ENCODE measurements around the gene GFPT1.
"Not testable (repeated sequence)": the region's sequence is repeated elsewhere in the genome, so short reads cannot be mapped to it uniquely, and the experiment has no call there.

Gene GFPT1

GRCh38 chr2:69386789-69387734 is at the start of gene GFPT1:
TSS of gene GFPT1 (minus strand) at chr2:69387227. CDS start at chr2:69387071, 156 bp downstream.
- DNase-seq = peak; percentile 96

GRCh38 chr2:69436596-69436937 is 49.5 kb upstream of the GFPT1 start:
- no peak for DNase-seq

DNA sequence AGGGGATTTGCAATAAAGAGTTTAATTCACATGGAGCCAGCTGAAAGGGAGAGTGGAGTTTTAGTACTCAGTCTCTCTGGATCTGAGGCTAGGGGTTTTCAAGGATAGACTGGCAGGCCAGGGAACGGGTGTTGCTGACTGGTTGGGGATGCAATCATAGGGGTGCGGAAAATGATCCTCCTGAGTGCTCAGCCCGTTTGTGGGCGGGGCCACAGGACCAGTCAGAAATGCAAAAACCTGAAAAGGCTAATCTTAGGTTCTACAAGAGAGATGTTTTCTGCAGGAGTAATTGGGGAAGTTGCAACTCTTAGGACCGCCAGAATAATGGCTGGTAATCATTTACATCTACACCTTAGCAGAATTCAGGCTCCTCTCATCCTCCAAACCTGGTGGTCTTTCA is 47.7 kb upstream of the GFPT1 start:
- DNase-seq = no peak

GRCh38 chr2:69429491-69430183 is 42.6 kb upstream of the GFPT1 start:
- DNase-seq = no peak

DNA sequence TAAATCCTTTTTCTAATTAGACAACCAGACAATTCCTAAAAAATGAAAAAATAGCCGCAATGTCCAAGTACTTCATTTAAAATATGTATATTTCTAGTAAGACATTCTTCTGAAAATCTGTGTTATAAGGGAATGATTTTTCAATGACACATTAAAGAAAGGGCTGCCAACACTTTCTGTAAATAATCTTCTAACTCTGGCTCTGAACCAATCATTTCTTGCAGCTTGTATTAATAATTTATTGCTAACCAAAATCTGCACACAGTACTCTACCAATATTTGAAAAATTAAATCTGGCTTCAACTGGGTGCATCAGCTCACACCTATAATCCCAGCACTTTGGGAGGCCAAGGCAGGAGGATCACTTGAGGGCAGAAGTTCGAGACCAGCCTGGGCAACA is 42.0 kb upstream of the GFPT1 start:
- no peak for DNase-seq

- no peak for DNase-seq
Measured at GRCh38 chr2:69424419-69424818, 37.4 kb upstream of the GFPT1 start.

DNA sequence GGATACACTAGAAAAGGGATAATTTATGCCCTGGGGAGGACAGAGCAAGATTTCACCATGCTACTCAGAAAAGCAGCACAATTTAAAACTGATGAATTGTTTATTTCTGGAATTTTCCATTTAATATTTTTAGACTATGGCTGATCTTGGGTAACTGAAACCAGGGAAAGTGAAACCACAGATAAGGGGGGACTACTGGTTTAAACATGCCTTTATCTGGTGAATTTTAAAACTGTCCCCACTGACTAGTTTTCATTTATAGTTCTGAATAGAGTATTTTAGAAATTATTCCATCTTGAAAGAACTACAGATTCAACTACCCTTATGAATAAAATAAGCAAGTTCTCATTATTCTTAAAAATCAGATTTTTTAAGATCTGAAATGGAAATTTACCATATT is 35.2 kb upstream of the GFPT1 start:
- no peak for DNase-seq

GRCh38 chr2:69419111-69419510 is 32.1 kb upstream of the GFPT1 start:
- not testable (repeated sequence) for DNase-seq

DNA sequence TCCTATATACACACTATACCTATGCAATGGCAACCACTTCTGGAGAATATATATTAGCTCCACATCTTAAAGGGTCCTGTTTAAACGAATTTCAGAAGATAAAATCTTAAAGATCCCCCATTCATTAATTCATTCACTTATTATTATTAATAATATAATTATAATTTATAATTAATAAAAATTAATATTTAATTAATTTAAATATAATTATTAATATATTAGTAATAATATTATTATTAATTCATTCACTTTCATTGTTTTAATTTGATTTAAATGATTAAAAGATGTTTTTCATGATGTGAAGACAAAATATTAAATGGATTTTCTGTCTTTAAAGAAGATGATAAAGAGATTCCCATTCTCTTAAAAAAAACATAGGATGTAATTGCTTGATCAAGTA is 29.1 kb upstream of the GFPT1 start:
- no peak for DNase-seq

- no peak for DNase-seq
Measured at GRCh38 chr2:69411120-69411519, 24.1 kb upstream of the GFPT1 start.

DNA sequence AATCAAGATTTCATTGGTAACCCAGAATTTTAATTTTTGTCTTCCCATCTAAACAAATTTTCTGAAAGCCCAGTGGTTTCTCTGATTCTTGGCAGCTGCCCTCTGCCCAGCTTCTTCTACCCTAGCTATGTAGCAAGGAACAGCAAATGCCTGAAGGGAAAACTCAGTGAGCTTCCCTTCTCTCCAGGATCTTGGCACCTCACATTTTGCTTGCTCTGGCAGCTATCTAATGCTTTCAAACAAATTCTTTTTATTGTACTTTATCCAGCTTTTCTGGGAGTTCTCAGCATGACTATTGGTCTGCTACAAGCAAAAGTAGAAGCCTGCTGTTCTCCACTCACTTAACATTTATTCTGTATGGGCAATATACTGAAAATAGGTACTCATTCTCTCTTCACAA is 18.3 kb upstream of the GFPT1 start:
- no peak for DNase-seq

GRCh38 chr2:69400121-69400520 is 13.1 kb upstream of the GFPT1 start:
- no peak for DNase-seq

GRCh38 chr2:69397234-69397633 is 10.2 kb upstream of the GFPT1 start:
- DNase-seq = no peak

GRCh38 chr2:69395866-69396265 is 8.8 kb upstream of the GFPT1 start:
- DNase-seq = no peak

DNA sequence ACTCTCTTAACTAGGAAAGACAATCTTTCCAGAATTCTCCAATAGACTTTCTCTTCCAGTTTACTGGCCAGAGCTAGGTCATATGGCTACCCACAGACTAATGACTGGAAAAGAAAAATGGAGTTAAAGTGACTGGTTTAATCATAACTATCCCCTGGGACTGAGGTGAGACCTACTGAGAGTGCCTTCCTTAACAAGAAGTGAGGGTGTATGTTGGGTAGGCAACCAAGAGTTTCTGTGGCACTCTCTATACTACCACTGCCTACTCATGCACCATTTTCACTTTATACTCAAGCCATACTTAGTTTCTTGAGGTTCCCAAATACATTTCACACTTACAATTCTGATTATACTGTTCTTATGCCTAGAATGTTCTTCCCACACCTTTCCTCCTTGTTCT is 6.9 kb upstream of the GFPT1 start:
- DNase-seq = no peak

DNA sequence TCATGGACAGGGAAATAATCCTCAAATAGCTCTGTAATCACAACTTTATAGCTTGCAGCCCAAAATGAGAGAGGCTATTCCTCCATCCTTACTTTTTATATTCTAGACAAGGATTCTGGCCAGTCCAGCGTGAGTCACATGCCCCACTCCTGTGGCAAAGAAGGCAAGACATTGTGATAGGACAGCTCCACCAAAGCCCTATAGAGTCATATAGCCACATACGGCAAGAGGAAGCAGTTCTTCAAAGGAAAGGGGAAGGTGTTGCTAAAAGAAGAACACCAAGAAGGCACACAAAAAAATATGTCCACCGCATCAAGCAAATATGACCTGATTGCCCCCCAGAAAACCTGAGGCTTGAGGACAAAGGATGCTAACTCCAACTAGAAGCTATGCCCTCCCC is 3.4 kb upstream of the GFPT1 start:
- no peak for DNase-seq

DNA sequence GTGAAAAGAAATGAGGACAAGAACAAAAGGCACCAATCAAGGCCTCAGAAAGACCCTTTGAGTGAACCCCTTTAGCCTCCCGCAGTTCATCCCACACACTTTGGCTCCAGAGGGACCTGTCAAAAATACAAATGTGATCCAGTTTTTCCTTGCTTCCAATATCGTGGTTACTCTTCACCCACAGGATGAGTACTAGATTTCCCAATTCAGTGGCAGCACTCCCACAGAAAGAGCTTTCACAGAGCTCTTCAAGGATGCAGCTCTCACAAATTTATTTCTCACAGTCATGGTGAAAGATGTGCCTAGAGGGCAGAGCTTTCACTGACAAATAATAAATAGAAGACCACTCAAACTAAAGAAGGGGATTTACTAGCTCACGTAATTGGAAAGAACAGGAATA is 3.0 kb upstream of the GFPT1 start:
- DNase-seq = no peak

GRCh38 chr2:69389271-69389670 is 2.2 kb upstream of the GFPT1 start:
- DNase-seq = no peak

DNA sequence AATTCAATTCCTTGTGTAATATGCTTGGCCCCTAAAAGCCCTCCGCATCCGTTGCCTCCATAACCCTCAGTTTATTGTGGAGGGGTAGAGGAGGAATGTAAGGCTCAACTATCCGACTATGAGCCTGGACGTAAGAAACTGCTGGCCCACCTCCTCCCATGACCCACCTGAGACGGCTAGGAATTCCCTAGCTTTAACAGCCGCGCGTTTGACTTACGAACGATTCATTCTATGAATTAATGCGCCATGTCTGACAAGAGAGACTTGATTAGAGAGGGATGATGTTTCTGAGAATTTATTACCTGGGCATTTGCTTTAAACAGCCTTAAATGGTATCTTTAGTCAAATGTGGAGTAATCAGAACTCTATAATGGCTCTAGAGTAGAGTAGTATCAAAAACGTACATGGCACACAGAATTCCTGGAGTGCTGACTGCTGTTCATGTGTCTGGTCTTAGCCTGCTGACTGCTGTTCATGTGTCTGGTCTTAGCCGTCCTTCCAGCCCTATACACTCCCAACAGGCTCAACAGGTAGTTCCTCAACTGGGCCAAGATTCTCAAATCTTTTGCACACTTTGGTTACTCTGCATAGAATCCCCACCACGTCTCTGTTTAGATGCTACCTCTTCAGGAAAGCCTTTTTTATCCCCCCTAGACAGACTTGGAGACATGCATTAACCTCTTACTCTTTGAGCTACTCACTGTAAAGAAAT is 899 bp upstream of the GFPT1 start:
- DNase-seq = no peak

DNA sequence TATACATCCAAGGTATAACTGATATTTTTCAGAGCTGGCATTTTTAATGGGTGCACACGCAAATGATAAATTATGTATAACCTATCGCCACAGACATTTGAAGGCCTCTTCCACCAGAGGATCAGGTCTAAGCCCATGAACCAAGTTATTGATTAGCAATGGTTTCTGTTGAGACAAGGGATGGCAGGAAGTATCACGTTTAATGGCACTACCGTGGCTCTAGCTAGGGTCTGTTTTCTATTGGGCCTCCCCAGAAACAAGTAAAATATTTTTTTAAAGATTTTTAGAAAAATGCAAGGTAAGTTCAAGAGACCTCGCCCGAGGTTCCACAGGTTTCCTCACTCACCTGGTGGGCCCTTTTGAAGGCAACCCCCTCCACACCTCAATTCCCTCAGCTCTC is 667 bp downstream of the GFPT1 start:
- no peak for DNase-seq

GRCh38 chr2:69385443-69386151 is 1.4 kb downstream of the GFPT1 start:
- DNase-seq = no peak

- DNase-seq = no peak
Measured at GRCh38 chr2:69384618-69385081, 2.4 kb downstream of the GFPT1 start.
